Activated T-cell treated with anti-CD3 and anti-CD28 coated beads, Interleukin-2, amount 50 U/mL, for 24 hours (primary cell): Measurements from ENCODE around the gene TMEM259.

Source experiments
- DNase-seq: peaks from one replicate; pipeline ENCODE4 v3.0.0-alpha.2; 2020
- H3K27ac Mint-ChIP-seq: 2 replicates; pipeline ENCODE4 v1.8.0; 2020; ENCODE audit warnings: mild to moderate bottlenecking, mixed read lengths
- H3K27me3 Mint-ChIP-seq: 2 replicates; pipeline ENCODE4 v1.8.0; 2020; ENCODE audit warnings: mixed read lengths
- H3K36me3 Mint-ChIP-seq: 2 replicates; pipeline ENCODE4 v1.8.0; 2020; ENCODE audit warnings: low read depth, mixed read lengths
- H3K4me1 Mint-ChIP-seq: 2 replicates; pipeline ENCODE4 v1.8.0; 2020; ENCODE audit warnings: low read depth, mixed read lengths
- H3K4me3 Mint-ChIP-seq: 2 replicates; pipeline ENCODE4 v1.8.0; 2020; ENCODE audit warnings: mild to moderate bottlenecking, moderate library complexity, mixed read lengths
- H3K9me3 Mint-ChIP-seq: 2 replicates; pipeline ENCODE4 v1.8.0; 2020; ENCODE audit warnings: mixed read lengths

The TMEM259 gene

DNA sequence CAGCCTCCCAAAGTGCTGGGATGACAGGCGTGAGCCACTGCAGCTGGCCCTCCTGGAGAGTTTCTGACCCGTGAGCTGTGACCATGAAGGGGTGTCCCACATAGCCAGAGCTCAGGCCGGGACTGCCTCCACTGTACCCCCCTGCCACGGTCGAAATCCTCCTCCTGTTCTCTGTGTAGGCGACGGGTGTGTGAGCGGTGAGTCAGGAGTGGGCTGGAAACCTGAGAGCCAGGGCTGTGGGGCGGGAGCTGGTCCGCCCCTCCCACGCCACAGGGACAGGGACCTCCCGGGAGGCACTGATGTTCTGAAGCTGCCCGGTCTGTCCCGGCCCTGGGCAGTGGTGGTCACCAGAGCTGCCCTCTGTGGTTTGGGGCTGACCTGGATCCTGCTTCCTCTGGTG lies 32.8 kb downstream of the TMEM259 start:
- no peak for DNase-seq
- H3K4me1 Mint-ChIP-seq, result peaks cover 18% of the 10 kb centered on the region
- H3K9me3 Mint-ChIP-seq, result no peaks in the 10 kb centered on the region
- peaks cover 74% of the 10 kb centered on the region for H3K36me3 Mint-ChIP-seq
- H3K27ac Mint-ChIP-seq, result no peak overlapping the region
- H3K27me3 Mint-ChIP-seq, result no peaks in the 10 kb centered on the region
- H3K4me3 Mint-ChIP-seq, result no peak overlapping the region

GRCh38 chr19:986083-986482 lies 34.8 kb downstream of the TMEM259 start:
- Mint-ChIP-seq H3K27me3 (no peaks in the 10 kb centered on the region), H3K27ac (no peak overlapping the region), H3K9me3 (no peaks in the 10 kb centered on the region), H3K4me1 (peaks cover 18% of the 10 kb centered on the region), H3K36me3 (peaks cover 64% of the 10 kb centered on the region), H3K4me3 (peak overlapping the region; percentile 97)
- DNase-seq, result no peak

DNA sequence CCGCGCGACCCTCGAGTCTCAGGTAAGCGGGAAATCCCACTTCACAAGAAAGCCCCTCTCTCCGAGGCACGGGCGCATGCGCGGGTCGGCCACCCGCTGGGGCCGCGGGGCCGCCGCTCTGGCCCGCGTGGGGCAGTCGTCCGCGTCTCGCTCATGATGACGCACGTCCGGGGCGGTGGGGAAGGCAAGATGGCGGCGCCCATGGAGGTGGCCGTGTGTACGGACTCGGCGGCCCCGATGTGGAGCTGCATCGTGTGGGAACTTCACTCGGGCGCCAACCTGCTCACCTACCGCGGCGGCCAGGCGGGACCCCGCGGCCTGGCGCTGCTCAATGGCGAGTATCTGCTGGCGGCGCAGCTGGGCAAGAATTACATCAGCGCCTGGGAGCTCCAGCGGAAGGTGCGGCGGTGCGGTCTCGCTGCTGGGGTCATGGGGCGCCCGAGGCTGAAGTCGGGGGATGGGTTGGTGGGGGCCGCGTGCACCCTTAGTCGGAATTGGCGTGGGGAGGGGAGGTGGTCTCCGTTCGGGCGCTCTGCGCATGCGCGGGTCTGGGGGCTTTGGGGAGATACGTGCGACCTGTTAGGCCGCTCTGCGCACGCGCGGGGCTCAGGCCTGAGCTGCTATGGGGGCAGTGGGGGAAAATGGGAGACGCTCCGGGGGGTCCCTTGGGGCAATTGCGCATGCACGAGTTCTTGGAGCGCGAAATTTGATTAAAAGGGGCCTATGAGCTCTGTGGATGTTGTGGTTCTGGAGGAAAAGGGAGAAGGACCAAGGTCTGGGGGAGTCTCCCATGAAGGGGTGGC lies 36.6 kb downstream of the TMEM259 start, which contains the start of gene WDR18:
Gene WDR18 (plus strand): TSS at position 181 of the 803 bp plus-strand sequence. CDS start 9 bp downstream, at position 190.
- peak within 1 kb of the TSS; percentile 97 for H3K4me3 Mint-ChIP-seq
- peaks cover 49% of the 10 kb centered on the region for H3K36me3 Mint-ChIP-seq
- peak within 1 kb of the TSS; percentile 98 for H3K27ac Mint-ChIP-seq
- no peaks in the 10 kb centered on the region for H3K9me3 Mint-ChIP-seq
- peaks cover 18% of the 10 kb centered on the region for H3K4me1 Mint-ChIP-seq
- peak; percentile 94 for DNase-seq
- H3K27me3 Mint-ChIP-seq, result no peaks in the 10 kb centered on the region

DNA sequence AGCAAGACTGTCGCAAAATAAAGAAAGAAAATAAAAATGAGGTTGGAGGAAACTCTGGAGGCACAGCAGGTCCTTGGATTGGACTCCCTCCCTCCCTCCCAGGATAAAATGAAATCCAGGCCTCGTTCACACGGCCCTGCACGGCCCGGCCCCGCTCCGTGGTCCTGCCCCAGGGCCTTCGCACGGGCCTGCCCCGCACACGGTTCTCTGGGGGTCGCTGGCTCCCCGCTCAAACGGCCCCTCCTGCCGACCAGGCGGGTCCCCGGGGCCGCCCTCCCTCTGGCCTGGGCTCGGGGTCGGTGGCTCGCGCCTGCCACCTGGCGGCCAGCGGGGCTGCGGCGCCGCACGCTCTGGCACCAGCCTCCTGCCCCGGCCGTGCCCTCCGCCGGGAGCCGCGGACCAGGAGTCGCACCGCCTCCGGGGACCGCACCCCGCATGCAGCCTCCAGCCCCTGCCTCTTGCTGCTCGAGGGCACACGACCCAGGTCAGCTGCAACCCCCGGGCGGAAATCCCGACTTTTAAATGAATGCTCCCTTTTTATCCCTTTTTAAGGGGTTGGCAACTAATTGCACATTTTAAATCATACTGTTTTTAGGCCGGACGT lies 38.3 kb downstream of the TMEM259 start:
- peak; percentile 89 for DNase-seq
- Mint-ChIP-seq H3K9me3 (no peaks in the 10 kb centered on the region), H3K4me3 (no peak overlapping the region), H3K27me3 (no peaks in the 10 kb centered on the region), H3K27ac (no peak overlapping the region), H3K4me1 (peaks cover 18% of the 10 kb centered on the region), H3K36me3 (peaks cover 33% of the 10 kb centered on the region)

DNA sequence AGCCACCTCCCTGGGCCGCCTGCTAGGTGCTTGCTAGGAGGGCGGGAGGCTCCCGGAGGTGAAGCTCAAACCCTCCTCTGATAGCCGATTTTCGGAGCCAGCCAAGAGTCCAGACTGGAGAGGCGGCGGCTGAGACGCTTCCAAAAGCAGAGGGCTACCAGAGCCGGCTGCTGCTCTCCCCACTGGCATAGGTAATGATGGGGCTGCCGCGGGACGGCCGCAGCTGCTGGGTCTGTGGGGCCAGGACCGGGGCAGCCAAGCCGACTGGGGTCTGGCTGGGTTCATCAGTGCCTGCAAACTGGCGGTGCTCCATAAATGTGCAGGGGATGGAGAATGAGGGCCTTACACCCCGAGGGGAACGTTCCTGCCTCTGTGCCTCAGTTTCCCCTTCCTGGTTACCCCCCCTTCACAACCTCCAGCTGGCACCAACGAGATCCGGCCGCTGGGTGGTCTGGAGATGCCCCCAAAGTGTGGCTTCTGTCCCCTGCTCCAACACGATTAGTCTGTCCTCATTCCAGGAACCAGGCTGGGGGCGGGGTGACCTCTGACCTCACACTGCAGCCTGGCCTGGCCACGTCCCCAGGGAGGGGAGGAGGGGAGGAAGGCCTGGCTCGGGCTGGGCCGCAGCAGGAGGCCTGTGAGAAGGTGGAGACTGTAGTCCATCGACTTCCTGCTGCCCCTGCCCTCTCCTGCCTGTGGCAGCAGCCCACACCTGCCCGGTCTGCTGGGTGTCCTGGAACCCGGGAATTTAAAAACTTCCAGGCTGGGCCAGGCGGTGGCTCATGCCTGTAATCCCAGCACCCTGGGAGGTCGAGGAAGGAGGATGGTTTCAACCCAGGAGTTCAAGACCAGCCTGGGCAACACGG lies 40.6 kb downstream of the TMEM259 start:
- no peak overlapping the region for H3K4me3 Mint-ChIP-seq
- peaks cover 12% of the 10 kb centered on the region for H3K4me1 Mint-ChIP-seq
- H3K27me3 Mint-ChIP-seq, result no peaks in the 10 kb centered on the region
- H3K27ac Mint-ChIP-seq, result no peak overlapping the region
- DNase-seq, result no peak
- H3K36me3 Mint-ChIP-seq, result peaks cover 10% of the 10 kb centered on the region
- H3K9me3 Mint-ChIP-seq, result no peaks in the 10 kb centered on the region

DNA sequence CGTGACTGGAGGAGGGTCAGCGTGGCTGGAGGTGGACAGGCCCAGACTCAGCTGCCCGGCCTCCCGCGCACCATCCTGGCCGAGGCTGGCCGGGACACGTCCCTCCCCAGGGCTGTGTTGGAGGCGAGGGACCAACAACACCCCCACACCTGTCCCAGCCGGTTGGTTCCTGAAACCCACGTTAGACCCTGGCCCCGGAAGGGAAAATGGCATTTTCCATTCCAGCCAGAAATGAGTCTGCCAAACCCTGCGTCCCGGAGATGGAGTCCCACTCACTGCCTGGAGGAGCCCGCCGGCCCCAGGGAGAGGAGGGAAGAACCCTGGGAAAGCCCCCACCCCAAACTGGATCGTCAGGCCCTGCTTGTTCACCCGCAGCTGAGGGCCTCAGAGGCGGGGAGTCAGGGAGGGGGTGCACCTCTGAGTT lies 41.6 kb downstream of the TMEM259 start:
- Mint-ChIP-seq H3K27ac (no peak overlapping the region), H3K27me3 (no peaks in the 10 kb centered on the region), H3K9me3 (no peaks in the 10 kb centered on the region), H3K4me3 (no peak overlapping the region), H3K4me1 (peaks cover 4% of the 10 kb centered on the region), H3K36me3 (peaks cover 2% of the 10 kb centered on the region)
- DNase-seq, result no peak

DNA sequence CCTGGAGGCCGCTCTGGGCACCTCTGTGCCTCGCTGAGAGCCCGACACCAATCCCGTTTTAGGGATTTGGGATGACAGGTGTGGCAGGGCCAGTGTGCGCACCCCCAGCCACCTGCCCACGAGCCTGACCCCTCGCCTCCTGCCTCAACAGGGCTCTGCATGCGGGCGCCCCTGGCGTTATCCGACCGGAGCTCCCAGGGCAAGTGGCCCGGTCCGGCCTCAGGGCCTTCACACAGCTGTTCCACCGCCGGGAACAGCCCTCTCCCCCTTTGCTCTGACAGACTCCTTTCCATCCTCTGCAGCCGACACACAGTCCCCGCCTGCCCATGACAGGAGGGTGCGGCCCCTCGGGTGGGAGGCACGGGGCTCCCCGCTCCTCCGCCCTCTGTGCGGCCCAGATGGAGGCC lies 43.9 kb downstream of the TMEM259 start:
- no peak for DNase-seq
- H3K36me3 Mint-ChIP-seq, result peaks cover 4% of the 10 kb centered on the region
- H3K9me3 Mint-ChIP-seq, result no peaks in the 10 kb centered on the region
- no peaks in the 10 kb centered on the region for H3K4me1 Mint-ChIP-seq
- H3K4me3 Mint-ChIP-seq, result no peak overlapping the region
- no peaks in the 10 kb centered on the region for H3K27me3 Mint-ChIP-seq
- H3K27ac Mint-ChIP-seq, result no peak overlapping the region

GRCh38 chr19:976476-976875 lies 44.4 kb downstream of the TMEM259 start:
- no peak overlapping the region for H3K4me3 Mint-ChIP-seq
- H3K27ac Mint-ChIP-seq, result peak overlapping the region; percentile 22
- no peak for DNase-seq
- H3K4me1 Mint-ChIP-seq, result no peaks in the 10 kb centered on the region
- peaks cover 7% of the 10 kb centered on the region for H3K36me3 Mint-ChIP-seq
- H3K9me3 Mint-ChIP-seq, result no peaks in the 10 kb centered on the region
- no peaks in the 10 kb centered on the region for H3K27me3 Mint-ChIP-seq

GRCh38 chr19:974564-975257 lies 46.2 kb downstream of the TMEM259 start:
- DNase-seq, result no peak
- Mint-ChIP-seq H3K27ac (no peak overlapping the region), H3K4me3 (no peak overlapping the region), H3K9me3 (peaks cover 5% of the 10 kb centered on the region), H3K4me1 (no peaks in the 10 kb centered on the region), H3K27me3 (no peaks in the 10 kb centered on the region), H3K36me3 (peaks cover 18% of the 10 kb centered on the region)

DNA sequence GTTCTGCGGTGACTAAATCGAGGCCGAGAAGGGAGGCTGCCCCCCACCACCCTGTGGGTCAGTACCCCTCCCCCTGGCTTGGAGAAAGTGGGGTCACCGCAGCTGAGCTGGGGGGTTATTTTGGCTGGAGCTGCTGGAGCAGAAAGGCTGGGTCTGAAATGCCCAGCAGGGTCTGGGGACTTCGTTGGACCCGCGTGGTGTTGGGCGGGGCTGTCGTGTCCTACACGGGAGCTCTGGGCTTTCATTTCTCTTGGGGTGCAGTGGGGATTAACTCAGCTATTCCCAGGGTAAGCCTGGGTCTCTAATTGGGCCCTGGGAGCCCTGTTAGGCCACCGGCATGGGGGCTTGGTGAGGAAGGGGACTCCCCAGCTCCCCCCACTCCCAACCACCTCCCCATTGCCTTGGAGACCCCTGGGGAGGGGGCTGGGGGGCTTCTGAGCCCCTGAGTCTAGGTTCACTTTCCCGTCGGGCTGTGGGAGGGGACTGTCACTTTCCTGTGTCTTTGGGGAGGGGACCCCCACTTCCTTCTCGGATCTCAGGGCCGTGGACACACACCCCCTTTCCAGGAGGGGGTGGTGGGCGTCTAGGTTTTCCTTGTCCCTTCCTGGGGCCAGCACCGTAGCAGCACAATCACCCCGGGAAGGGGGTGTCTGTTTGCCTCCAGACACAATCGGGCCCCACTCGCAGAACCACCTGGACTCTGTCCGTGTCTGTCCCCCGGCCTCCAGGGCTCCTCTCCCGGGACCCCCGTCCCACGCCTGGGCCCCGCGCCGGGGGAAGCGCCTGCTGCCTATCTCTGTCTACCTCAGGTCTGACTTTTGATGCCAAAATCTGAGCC lies 47.0 kb downstream of the TMEM259 start:
- Mint-ChIP-seq H3K4me1 (no peaks in the 10 kb centered on the region), H3K4me3 (no peak overlapping the region), H3K27ac (no peak overlapping the region), H3K9me3 (peaks cover 5% of the 10 kb centered on the region), H3K36me3 (peaks cover 18% of the 10 kb centered on the region), H3K27me3 (no peaks in the 10 kb centered on the region)
- no peak for DNase-seq

- no peak for DNase-seq
- peaks cover 28% of the 10 kb centered on the region for H3K36me3 Mint-ChIP-seq
- no peak overlapping the region for H3K27ac Mint-ChIP-seq
- H3K27me3 Mint-ChIP-seq, result no peaks in the 10 kb centered on the region
- no peak overlapping the region for H3K4me3 Mint-ChIP-seq
- no peaks in the 10 kb centered on the region for H3K4me1 Mint-ChIP-seq
- peaks cover 5% of the 10 kb centered on the region for H3K9me3 Mint-ChIP-seq
Observed at GRCh38 chr19:972281-972680, 48.6 kb downstream of the TMEM259 start.

DNA sequence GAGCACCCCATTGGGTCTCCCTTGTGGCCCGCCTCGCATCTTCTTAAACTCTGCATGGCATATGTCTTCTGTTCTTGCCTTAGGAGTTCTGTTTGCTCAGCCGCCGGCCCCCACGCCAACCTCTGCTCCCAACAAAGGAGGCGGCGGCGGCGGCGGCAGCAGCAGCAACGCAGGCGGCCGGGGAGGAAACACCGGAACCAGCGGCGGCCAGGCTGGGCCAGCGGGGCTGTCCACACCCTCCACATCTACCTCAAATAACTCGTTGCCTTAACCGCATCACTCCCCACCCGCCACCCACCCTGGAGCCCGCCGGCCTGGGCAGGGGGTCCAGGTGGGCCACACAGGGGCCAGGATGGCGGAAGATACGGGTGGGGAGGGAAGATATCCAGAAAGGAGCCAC lies 49.1 kb downstream of the TMEM259 start:
- DNase-seq, result no peak
- peaks cover 32% of the 10 kb centered on the region for H3K36me3 Mint-ChIP-seq
- H3K4me3 Mint-ChIP-seq, result no peak overlapping the region
- H3K9me3 Mint-ChIP-seq, result peaks cover 5% of the 10 kb centered on the region
- H3K27ac Mint-ChIP-seq, result no peak overlapping the region
- no peaks in the 10 kb centered on the region for H3K4me1 Mint-ChIP-seq
- H3K27me3 Mint-ChIP-seq, result no peaks in the 10 kb centered on the region

DNA sequence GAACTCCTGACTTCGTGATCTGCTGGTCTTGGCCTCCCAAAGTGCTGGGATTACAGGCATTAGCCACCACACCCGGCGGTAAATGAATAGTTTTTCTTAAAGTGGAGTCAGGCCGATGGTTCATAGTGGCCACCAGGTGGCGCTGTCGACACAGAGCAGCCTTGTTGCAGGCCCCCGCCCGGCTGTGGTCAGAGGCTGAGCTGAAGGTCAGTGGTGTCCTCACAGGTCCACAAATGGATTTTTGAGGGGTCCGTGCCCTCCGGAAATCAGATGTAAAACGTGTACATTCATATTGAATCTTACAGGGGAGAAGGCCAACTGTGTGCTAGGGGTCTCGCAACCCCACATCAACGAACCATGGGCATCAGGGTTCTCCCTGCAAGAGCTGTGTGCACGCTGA lies 50.2 kb downstream of the TMEM259 start:
- no peak for DNase-seq
- Mint-ChIP-seq H3K27me3 (no peaks in the 10 kb centered on the region), H3K4me3 (no peak overlapping the region), H3K36me3 (peaks cover 36% of the 10 kb centered on the region), H3K9me3 (peaks cover 5% of the 10 kb centered on the region), H3K4me1 (no peaks in the 10 kb centered on the region), H3K27ac (peak overlapping the region; percentile 26)
